IMR-90 (cell line): ENCODE results near the gene NKG7. TPM values are rescaled to one million over a fixed set of nuclear protein-coding genes. Genes with fewer than 3 reads are reported as not detected.

ENCODE experiments used
- ATAC-seq: fragments of 200-7000 bp; cut with Tn5 transposase; 2 replicates; pipeline ENCODE4 v1.9.1; 2020; ENCODE audit warnings: low read depth, mild to moderate bottlenecking, moderate library complexity
- BruUV-seq: library from RNA; stranded (reverse); fragments of 400-500 nt; replicated peaks from 2 replicates; lab custom pipeline; 2021; lab: Mats Ljungman, UMichigan
- CTCF ChIA-PET: fragments of 300-600 bp; formaldehyde crosslinking; extraction: SDS; loops from one replicate; lab custom pipeline; 2021; ENCODE audit warnings: antibody characterized with exemption; lab: Yijun Ruan, JAX
- POLR2A ChIA-PET: fragments of 300-600 bp; sonication (Branson Sonifier 250); formaldehyde crosslinking; loops from one replicate; lab custom pipeline; 2022; ENCODE audit warnings: antibody characterized with exemption; ENCODE audit not compliant: unreplicated experiment; lab: Charles Lee
- DNase-seq: peaks from one replicate; pipeline ENCODE4 v3.0.0; 2013
- H2AFZ ChIP-seq: replicated peaks from 2 replicates; pipeline ENCODE3; 2013; ENCODE audit warnings: low read length, mild to moderate bottlenecking; ENCODE audit not compliant: poor library complexity
- H2AK5ac ChIP-seq: 2 replicates; pipeline ENCODE4 v1.6.1; 2013; ENCODE audit warnings: low read depth, low read length, inconsistent platforms
- H2AK9ac ChIP-seq: replicated peaks from 2 replicates; pipeline ENCODE3; 2013; ENCODE audit warnings: mild to moderate bottlenecking, low read depth, low read length, moderate library complexity; ENCODE audit not compliant: poor library complexity
- H2BK120ac ChIP-seq: 2 replicates; pipeline ENCODE4 v1.6.1; 2013; ENCODE audit warnings: low read depth, low read length, inconsistent platforms
- H2BK15ac ChIP-seq: 3 replicates; pipeline ENCODE4 v1.6.1; 2013; ENCODE audit warnings: low read depth, low read length, inconsistent platforms
- H2BK20ac ChIP-seq: 2 replicates; pipeline ENCODE4 v1.6.1; 2013; ENCODE audit warnings: low read depth, mild to moderate bottlenecking, inconsistent platforms, low read length, moderate library complexity
- H2BK5ac ChIP-seq: 2 replicates; pipeline ENCODE4 v1.6.1; 2013; ENCODE audit warnings: mild to moderate bottlenecking, low read depth, low read length, inconsistent platforms; ENCODE audit not compliant: poor library complexity, severe bottlenecking
- H3K14ac ChIP-seq: replicated peaks from 2 replicates; pipeline ENCODE4 v1.6.1; 2013; ENCODE audit warnings: low read depth, low read length, inconsistent platforms
- H3K18ac ChIP-seq: 2 replicates; pipeline ENCODE4 v1.6.1; 2013; ENCODE audit warnings: low read depth, low read length, control low read depth
- H3K23ac ChIP-seq: 2 replicates; pipeline ENCODE4 v1.6.1; 2013; ENCODE audit warnings: low read depth, low read length, inconsistent platforms
- H3K27ac ChIP-seq: 2 replicates; pipeline ENCODE4 v1.5.1; 2013; ENCODE audit warnings: mild to moderate bottlenecking, control low read depth, low read length; ENCODE audit not compliant: insufficient read depth
- H3K27me3 ChIP-seq: 2 replicates; pipeline ENCODE4 v1.6.1; 2013; ENCODE audit warnings: low read length; ENCODE audit not compliant: control insufficient read depth, insufficient read depth
- H3K36me3 ChIP-seq: 2 replicates; pipeline ENCODE4 v1.6.1; 2013; ENCODE audit warnings: low read length, mixed read lengths; ENCODE audit not compliant: control insufficient read depth, insufficient read depth
- H3K4ac ChIP-seq: 2 replicates; pipeline ENCODE4 v1.6.1; 2013; ENCODE audit warnings: low read depth, low read length, inconsistent platforms
- H3K4me1 ChIP-seq: 2 replicates; pipeline ENCODE4 v1.6.1; 2013; ENCODE audit warnings: low read length, mixed read lengths; ENCODE audit not compliant: control insufficient read depth, insufficient read depth
- H3K4me2 ChIP-seq: 2 replicates; pipeline ENCODE4 v1.6.1; 2013; ENCODE audit warnings: low read depth, mild to moderate bottlenecking, control low read depth, low read length, moderate library complexity
- H3K4me3 ChIP-seq: 2 replicates; pipeline ENCODE4 v1.5.1; 2013; ENCODE audit warnings: low read depth, mild to moderate bottlenecking, control low read depth, low read length, moderate library complexity; ENCODE audit not compliant: insufficient read depth
- H3K56ac ChIP-seq: 2 replicates; pipeline ENCODE4 v1.6.1; 2013; ENCODE audit warnings: low read length, inconsistent platforms; ENCODE audit not compliant: insufficient read depth; ENCODE audit errors: extremely low read depth
- H3K79me1 ChIP-seq, 2 experiments: 2 replicates each; pipeline ENCODE4 v1.6.1; 2013; ENCODE audit warnings: low read length in 2 of 2, inconsistent platforms in 1 of 2, low read depth in 1 of 2
- H3K9ac ChIP-seq: 2 replicates; pipeline ENCODE4 v1.6.1; 2013; ENCODE audit warnings: low read depth, low read length, control low read depth
- H3K9me1 ChIP-seq: 2 replicates; pipeline ENCODE4 v1.6.1; 2013; ENCODE audit warnings: low read length, inconsistent platforms; ENCODE audit not compliant: insufficient read depth
- H3K9me3 ChIP-seq: 2 replicates; pipeline ENCODE4 v1.6.1; 2013; ENCODE audit warnings: low read length; ENCODE audit not compliant: control insufficient read depth, insufficient read depth
- H4K20me1 ChIP-seq: 2 replicates; pipeline ENCODE4 v1.6.1; 2013; ENCODE audit warnings: low read length, inconsistent platforms; ENCODE audit not compliant: insufficient read depth
- H4K5ac ChIP-seq: 2 replicates; pipeline ENCODE4 v1.6.1; 2013; ENCODE audit warnings: mild to moderate bottlenecking, low read depth, low read length, control low read depth
- H4K8ac ChIP-seq, 2 experiments: 2 replicates each; pipeline ENCODE4 v1.6.1; 2013; ENCODE audit warnings: low read depth in 2 of 2, low read length in 2 of 2, control low read depth in 1 of 2, inconsistent platforms in 1 of 2
- H4K91ac ChIP-seq: 2 replicates; pipeline ENCODE4 v1.6.1; 2013; ENCODE audit warnings: low read depth, low read length, inconsistent platforms; ENCODE audit not compliant: insufficient read depth
- BHLHE40 ChIP-seq: fragments of 150-350 bp; IDR thresholded peaks from 2 replicates; pipeline ENCODE4 v1.6.1; 2016; ENCODE audit warnings: mild to moderate bottlenecking, low read depth, low read length
- CHD1 ChIP-seq: IDR thresholded peaks from 2 replicates; pipeline ENCODE4 v1.6.1; 2012; ENCODE audit warnings: low read depth, low read length, improper control_type of control experiment
- FOS ChIP-seq: fragments of 150-350 bp; IDR thresholded peaks from 2 replicates; pipeline ENCODE4 v1.6.1; 2016; ENCODE audit warnings: low read depth, low read length
- MAFK ChIP-seq: IDR thresholded peaks from 2 replicates; pipeline ENCODE4 v1.6.1; 2012; ENCODE audit warnings: low read depth, low read length, improper control_type of control experiment
- MXI1 ChIP-seq: IDR thresholded peaks from 2 replicates; pipeline ENCODE4 v1.6.1; 2012; ENCODE audit warnings: low read depth, mild to moderate bottlenecking, low read length, moderate library complexity, borderline replicate concordance
- POLR2A ChIP-seq: IDR thresholded peaks from 2 replicates; pipeline ENCODE4 v1.6.1; 2012; ENCODE audit warnings: mild to moderate bottlenecking, low read depth, low read length
- RCOR1 ChIP-seq: IDR thresholded peaks from 2 replicates; pipeline ENCODE4 v1.6.1; 2012; ENCODE audit warnings: mild to moderate bottlenecking, low read length, improper control_type of control experiment; ENCODE audit not compliant: insufficient replicate concordance
- SMC3 ChIP-seq: fragments of 150-350 bp; IDR thresholded peaks from 2 replicates; pipeline ENCODE4 v1.6.1; 2016; ENCODE audit warnings: low read depth, mild to moderate bottlenecking, antibody characterized with exemption, low read length, moderate library complexity
- WGBS, 2 experiments: methylation state at CpG; one replicate each; pipeline versions ENCODE4 v1.1.5 to v1.1.7; 2013; ENCODE audit warnings: missing lambda C conversion rate in 2 of 2; ENCODE audit not compliant: insufficient read length in 1 of 2; ENCODE audit errors: extremely low coverage in 2 of 2; 5-methylcytosine and 5-hydroxymethylcytosine counted together
- dilution Hi-C: fragments of 300-500 bp; cut with HindIII; formaldehyde crosslinking; loops from one replicate; pipeline ENCODE4 v1.14.3; 2018; ENCODE audit warnings: low sequenced_read_pairs; ENCODE audit not compliant: unreplicated experiment
- in situ Hi-C: fragments of 300-500 bp; cut with MboI; formaldehyde crosslinking; loops from 3 replicates; pipeline ENCODE4 v1.14.3; 2019; ENCODE audit warnings: low sequenced_read_pairs, inconsistent platforms, mixed read lengths
- intact Hi-C: fragments of 100-400 bp; cut with micrococcal nuclease; formaldehyde crosslinking; loops from 2 replicates; pipeline ENCODE4 v1.10.0; 2022
- polyA plus RNA-seq, 3 experiments: library from polyadenylated mRNA; depleted of rRNA; stranded (reverse); fragments of >200 nt; gene quantifications; 2 replicates each; pipeline ENCODE4 v1.2.3, GENCODE V29; 2012; ENCODE audit warnings: low replicate concordance in 1 of 3
- total RNA-seq: library from RNA; depleted of rRNA; stranded (reverse); fragments of >200 nt; gene quantifications from 2 replicates; pipeline ENCODE4 v1.2.3, GENCODE V29; 2012
- TF ChIP-seq, protein P1 (sequence below): fragments of 150-350 bp; IDR thresholded peaks from 2 replicates; pipeline ENCODE4 v1.6.1; 2016; ENCODE audit warnings: low read depth, mild to moderate bottlenecking, low read length, moderate library complexity, borderline replicate concordance

The NKG7 gene
- total and polyA plus RNA-seq, 2 of the 4 experiments (the other 2 are of a cell fraction): not detected

DNA sequence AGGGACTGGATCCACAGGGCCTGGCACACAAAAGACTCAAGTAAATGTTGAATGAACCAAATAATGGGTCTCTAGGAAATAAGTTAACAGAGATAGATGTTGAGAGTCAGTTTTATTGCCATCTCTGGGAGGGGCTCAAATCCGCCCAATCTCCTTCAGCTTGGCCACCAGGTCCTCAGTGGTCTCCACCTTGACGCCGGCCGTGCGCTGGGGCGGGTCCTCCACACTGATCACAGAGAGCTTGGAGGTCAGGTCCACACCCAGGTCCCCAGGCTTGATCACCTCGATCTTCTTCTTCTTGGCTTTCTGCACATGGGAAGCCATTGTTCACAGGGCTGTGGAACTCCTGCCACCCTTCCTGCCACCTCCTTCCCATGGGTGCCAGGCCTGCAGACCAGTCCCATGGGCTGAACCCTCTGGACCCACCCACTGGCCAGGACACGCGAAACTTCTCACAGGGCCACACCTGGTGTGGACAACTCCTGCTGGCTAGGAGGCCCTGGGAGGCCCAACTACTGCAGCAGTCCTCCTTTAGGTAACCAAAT, 27.3 kb downstream of the NKG7 start:
- H3K9ac ChIP-seq: no peak overlapping the region
- no peak overlapping the region for H2BK120ac ChIP-seq
- ChIA-PET POLR2A (no interaction called here), CTCF (no interaction called here)
- ATAC-seq (no peak), DNase-seq (no peak)
- H2AK9ac ChIP-seq: no peak overlapping the region
- no peaks in the 10 kb centered on the region for H4K20me1 ChIP-seq
- no peak overlapping the region for H3K14ac ChIP-seq
- no peaks in the 10 kb centered on the region for H3K27me3 ChIP-seq
- H3K9me1 ChIP-seq: no peaks in the 10 kb centered on the region; the same call in 1 of the 2 replicates
- TF ChIP-seq CHD1 (no peak), BHLHE40 (no peak), SMC3 (no peak), POLR2A (no peak), MXI1 (no peak), RCOR1 (no peak), FOS (no peak), MAFK (no peak)
- TF ChIP-seq, protein P1, sequence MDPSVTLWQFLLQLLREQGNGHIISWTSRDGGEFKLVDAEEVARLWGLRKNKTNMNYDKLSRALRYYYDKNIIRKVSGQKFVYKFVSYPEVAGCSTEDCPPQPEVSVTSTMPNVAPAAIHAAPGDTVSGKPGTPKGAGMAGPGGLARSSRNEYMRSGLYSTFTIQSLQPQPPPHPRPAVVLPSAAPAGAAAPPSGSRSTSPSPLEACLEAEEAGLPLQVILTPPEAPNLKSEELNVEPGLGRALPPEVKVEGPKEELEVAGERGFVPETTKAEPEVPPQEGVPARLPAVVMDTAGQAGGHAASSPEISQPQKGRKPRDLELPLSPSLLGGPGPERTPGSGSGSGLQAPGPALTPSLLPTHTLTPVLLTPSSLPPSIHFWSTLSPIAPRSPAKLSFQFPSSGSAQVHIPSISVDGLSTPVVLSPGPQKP: no peak
- H3K4ac ChIP-seq: no peak overlapping the region
- H4K5ac ChIP-seq: no peak overlapping the region
- no peak overlapping the region for H2BK20ac ChIP-seq
- H3K27ac ChIP-seq: no peak overlapping the region
- no peak overlapping the region for H3K4me3 ChIP-seq
- H3K56ac ChIP-seq: no peak overlapping the region
- dilution Hi-C loops: no loop called here
- H3K18ac ChIP-seq: no peak overlapping the region
- H4K91ac ChIP-seq: no peak overlapping the region
- BruUV-seq: no TSS peak
- H4K8ac ChIP-seq: no peak overlapping the region
- H2AFZ ChIP-seq: no peak overlapping the region
- H3K79me1 ChIP-seq: no peaks in the 10 kb centered on the region
- no peak overlapping the region for H2AK5ac ChIP-seq
- H3K36me3 ChIP-seq: peaks cover 20% of the 10 kb centered on the region
- H3K23ac ChIP-seq: no peak overlapping the region
- H3K9me3 ChIP-seq: no peaks in the 10 kb centered on the region
- H3K4me1 ChIP-seq: no peaks in the 10 kb centered on the region
- in situ Hi-C loops: no loop called here
- no peak overlapping the region for H2BK15ac ChIP-seq
- 96% methylated on average over 5 of the region's 9 CpGs; no CpG with 5 or more reads in 1 of the 2 experiments for WGBS, 2 experiments
- no peak overlapping the region for H2BK5ac ChIP-seq
- intact Hi-C loops: no loop called here
- H3K4me2 ChIP-seq: no peak overlapping the region
